ENCODE measurements around the gene FAM25G.
A peak's percentile ranks its signal among the peaks of the same experiment; 100 is the strongest.
"Not testable (repeated sequence)": the region's sequence is repeated elsewhere in the genome, so short reads cannot be mapped to it uniquely, and the experiment has no call there.

FAM25G gene

GRCh38 chr10:47491600-47491999 lies at the start of gene FAM25G:
FAM25G (minus strand) TSS chr10:47491700; CDS start chr10:47491674, 26 bp downstream.
- ATAC-seq, H3K4me3 Mint-ChIP-seq, H3K27ac Mint-ChIP-seq, H3K36me3 Mint-ChIP-seq, H3K4me1 Mint-ChIP-seq, H3K9me3 Mint-ChIP-seq: not testable (repeated sequence)
- DNase-seq (ENCODE audit: low spot score in 2 of 2) = peak in 1 of 2 donors; percentile 45

GRCh38 chr10:47536430-47536829 lies 44.9 kb upstream of the FAM25G start:
- H3K9me3 Mint-ChIP-seq; DNase-seq (ENCODE audit: low spot score in 2 of 2); H3K36me3 Mint-ChIP-seq; H3K4me3 Mint-ChIP-seq; H3K27ac Mint-ChIP-seq; ATAC-seq; H3K4me1 Mint-ChIP-seq: not testable (repeated sequence)

DNA sequence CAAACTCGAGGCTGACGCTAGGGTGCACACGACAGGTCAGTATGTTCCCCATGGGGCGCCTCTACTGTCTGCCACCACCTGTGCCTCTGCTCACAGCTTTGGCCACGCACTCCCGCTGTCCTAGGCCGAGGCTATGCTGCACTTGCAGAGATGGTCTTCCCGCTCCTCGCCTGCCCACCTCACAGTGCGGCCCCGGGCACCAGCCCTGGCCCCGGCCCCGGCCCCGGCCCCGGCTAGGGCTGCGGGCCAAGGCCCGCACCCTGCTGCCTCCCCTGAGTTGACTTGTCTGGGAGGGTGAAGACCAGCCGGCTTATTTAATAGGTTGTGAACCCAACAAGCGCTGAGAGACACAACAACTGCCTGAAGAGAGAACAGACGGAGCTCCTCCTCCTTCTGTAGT lies 32.0 kb upstream of the FAM25G start, which contains the start of gene AGAP9:
TSS of gene AGAP9 (minus strand) at position 164 of the 400 bp plus-strand sequence. CDS start at position 52, 112 bp downstream.
- not testable (repeated sequence) for DNase-seq (ENCODE audit: low spot score in 2 of 2); H3K4me3 Mint-ChIP-seq; H3K36me3 Mint-ChIP-seq; H3K27ac Mint-ChIP-seq; H3K4me1 Mint-ChIP-seq; H3K9me3 Mint-ChIP-seq; ATAC-seq

DNA sequence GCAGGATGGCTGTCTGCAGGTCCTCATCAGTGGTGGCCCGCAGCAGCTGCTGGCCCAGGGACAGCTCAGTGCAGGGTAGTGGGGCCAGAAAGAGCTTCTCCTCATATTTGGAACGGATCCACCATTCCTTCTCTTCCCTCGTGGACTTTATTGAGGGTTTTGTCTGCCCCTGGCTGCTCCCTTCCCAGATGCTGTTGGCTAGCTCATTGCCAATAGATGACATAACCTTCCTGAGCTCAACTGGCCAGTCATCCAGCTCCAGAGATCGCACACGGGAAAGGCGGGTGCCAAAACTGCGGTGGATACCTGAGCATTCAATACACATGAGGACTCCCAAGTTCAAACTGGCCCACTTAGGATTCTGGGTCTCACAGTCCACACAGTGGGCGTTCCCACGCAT lies 10.8 kb upstream of the FAM25G start:
- H3K36me3 Mint-ChIP-seq; H3K4me1 Mint-ChIP-seq; H3K9me3 Mint-ChIP-seq; H3K27ac Mint-ChIP-seq; H3K4me3 Mint-ChIP-seq; DNase-seq (ENCODE audit: low spot score in 2 of 2); ATAC-seq: not testable (repeated sequence)

- H3K36me3 Mint-ChIP-seq; ATAC-seq; H3K27ac Mint-ChIP-seq; H3K4me1 Mint-ChIP-seq; H3K4me3 Mint-ChIP-seq; DNase-seq (ENCODE audit: low spot score in 2 of 2); H3K9me3 Mint-ChIP-seq: not testable (repeated sequence)
Observed at GRCh38 chr10:47494226-47494625, 2.7 kb upstream of the FAM25G start.

DNA sequence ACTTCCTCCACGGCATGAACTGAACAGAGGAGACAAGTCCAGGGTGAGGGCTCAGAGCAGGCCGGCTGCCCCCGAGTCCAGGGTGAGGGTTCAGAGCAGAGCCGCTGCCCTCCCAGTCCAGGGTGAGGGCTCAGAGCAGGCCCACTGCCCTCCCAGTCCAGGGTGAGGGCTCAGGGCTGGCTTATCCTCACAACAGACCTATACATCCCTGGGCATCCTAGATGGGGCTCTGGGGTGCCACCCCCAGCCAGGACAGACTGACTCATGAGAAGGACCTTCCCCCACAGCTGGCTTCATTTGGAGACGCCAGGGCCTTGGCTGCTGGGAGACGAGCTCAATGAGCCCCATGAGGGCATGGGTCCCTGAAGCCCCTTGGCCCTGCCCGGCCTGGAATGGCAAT lies 1.9 kb downstream of the FAM25G start:
- not testable (repeated sequence) for DNase-seq (ENCODE audit: low spot score in 2 of 2); H3K4me1 Mint-ChIP-seq; H3K36me3 Mint-ChIP-seq; H3K27ac Mint-ChIP-seq; H3K4me3 Mint-ChIP-seq; ATAC-seq; H3K9me3 Mint-ChIP-seq

DNA sequence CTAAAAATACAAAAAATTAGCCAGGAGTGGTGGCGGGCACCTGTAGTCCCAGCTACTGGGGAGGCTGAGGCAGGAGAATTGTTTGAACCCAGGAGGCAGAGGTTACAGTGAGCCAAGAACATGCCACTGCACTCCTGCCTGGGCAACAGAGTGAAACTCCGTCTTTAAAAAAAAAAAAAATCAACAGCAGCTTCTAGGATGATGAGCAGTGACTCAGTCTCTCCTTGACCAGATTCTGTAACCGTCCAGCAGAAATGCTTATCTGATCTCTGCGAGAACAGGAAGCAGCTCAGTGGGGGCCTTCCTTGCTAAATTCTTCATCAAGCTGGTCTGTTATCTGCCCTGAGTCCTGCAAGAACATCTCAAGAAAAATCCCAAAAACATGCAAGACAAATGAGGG lies 5.6 kb downstream of the FAM25G start:
- DNase-seq (ENCODE audit: low spot score in 2 of 2); H3K9me3 Mint-ChIP-seq; H3K4me3 Mint-ChIP-seq; H3K4me1 Mint-ChIP-seq; H3K27ac Mint-ChIP-seq; ATAC-seq; H3K36me3 Mint-ChIP-seq: not testable (repeated sequence)

- not testable (repeated sequence) for H3K4me3 Mint-ChIP-seq, H3K36me3 Mint-ChIP-seq, H3K4me1 Mint-ChIP-seq, ATAC-seq, H3K9me3 Mint-ChIP-seq, H3K27ac Mint-ChIP-seq
- peak in 1 of 2 donors; percentile 12 for DNase-seq (ENCODE audit: low spot score in 2 of 2)
Observed at GRCh38 chr10:47484786-47485185, 6.7 kb downstream of the FAM25G start.

- peak in 1 of 2 donors; percentile 28 for DNase-seq (ENCODE audit: low spot score in 2 of 2)
- not testable (repeated sequence) for ATAC-seq, H3K4me3 Mint-ChIP-seq, H3K36me3 Mint-ChIP-seq, H3K27ac Mint-ChIP-seq, H3K9me3 Mint-ChIP-seq, H3K4me1 Mint-ChIP-seq
Observed at GRCh38 chr10:47483923-47484322, 7.6 kb downstream of the FAM25G start, which contains the start of gene ANXA8. ANXA8 (minus strand) TSS chr10:47484115; CDS start chr10:47483933, 182 bp downstream.

DNA sequence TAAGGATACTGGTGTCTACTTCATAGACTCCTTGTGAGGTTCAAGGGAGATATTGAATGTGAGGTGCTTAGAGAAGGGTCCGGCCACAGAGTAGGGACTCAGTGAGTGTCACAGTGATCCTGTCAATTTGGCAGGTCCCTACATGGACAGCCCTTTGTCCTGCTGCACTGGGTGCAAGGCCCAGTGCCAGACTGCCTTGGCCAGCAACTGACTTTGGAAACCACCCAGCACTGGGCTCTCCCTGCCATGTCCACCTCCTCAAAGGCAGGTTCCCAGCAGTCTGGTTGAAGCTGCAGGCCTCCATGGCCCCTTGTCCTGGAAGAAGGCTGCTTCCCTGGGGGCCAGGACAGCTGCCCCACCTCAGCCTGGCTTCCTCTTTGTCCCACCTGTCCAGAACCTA lies 9.1 kb downstream of the FAM25G start:
- H3K4me3 Mint-ChIP-seq, H3K27ac Mint-ChIP-seq: not testable (repeated sequence)

DNA sequence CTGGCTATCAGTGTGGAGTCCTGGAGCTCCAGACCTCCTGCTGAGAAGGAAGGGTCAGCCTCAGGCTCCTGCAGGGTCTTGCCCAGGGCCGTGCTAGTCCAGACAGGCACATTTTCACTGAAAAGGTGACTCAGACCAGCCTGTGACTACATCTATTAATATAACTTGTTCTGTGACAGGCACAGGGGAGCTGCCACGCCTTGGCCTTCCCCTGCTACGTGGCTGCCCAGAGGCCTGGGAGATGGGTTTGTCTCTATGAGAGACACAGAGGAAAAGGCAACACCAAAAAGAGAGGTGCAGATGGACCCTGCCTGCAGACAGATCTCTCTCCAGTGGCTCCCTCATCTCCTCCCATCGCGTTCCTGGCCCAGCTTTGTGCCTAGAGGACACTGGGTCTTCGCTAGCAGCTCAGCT lies 9.7 kb downstream of the FAM25G start:
- DNase-seq (ENCODE audit: low spot score in 2 of 2); H3K4me1 Mint-ChIP-seq; H3K9me3 Mint-ChIP-seq; H3K4me3 Mint-ChIP-seq; H3K27ac Mint-ChIP-seq; H3K36me3 Mint-ChIP-seq: not testable (repeated sequence)
- peak; percentile 2 for ATAC-seq

More for the DNA sequence above, 9.1 kb downstream of the FAM25G start:
- not testable (repeated sequence) for DNase-seq (ENCODE audit: low spot score in 2 of 2); H3K36me3 Mint-ChIP-seq; H3K9me3 Mint-ChIP-seq; H3K4me1 Mint-ChIP-seq
- peak; percentile 6 for ATAC-seq

- not testable (repeated sequence) for H3K4me3 Mint-ChIP-seq, H3K27ac Mint-ChIP-seq, H3K4me1 Mint-ChIP-seq, H3K9me3 Mint-ChIP-seq, H3K36me3 Mint-ChIP-seq
- ATAC-seq = peak; percentile 54
- peak in 1 of 2 donors; percentile 23 for DNase-seq (ENCODE audit: low spot score in 2 of 2)
Observed at GRCh38 chr10:47481182-47481766, 10.2 kb downstream of the FAM25G start.

GRCh38 chr10:47480133-47480532 lies 11.4 kb downstream of the FAM25G start:
- H3K27ac Mint-ChIP-seq; H3K4me1 Mint-ChIP-seq; DNase-seq (ENCODE audit: low spot score in 2 of 2); H3K4me3 Mint-ChIP-seq; H3K36me3 Mint-ChIP-seq; H3K9me3 Mint-ChIP-seq; ATAC-seq: not testable (repeated sequence)

- not testable (repeated sequence) for H3K36me3 Mint-ChIP-seq; ATAC-seq; H3K9me3 Mint-ChIP-seq; H3K4me1 Mint-ChIP-seq; H3K4me3 Mint-ChIP-seq; DNase-seq (ENCODE audit: low spot score in 2 of 2); H3K27ac Mint-ChIP-seq
Observed at GRCh38 chr10:47478114-47478513, 13.4 kb downstream of the FAM25G start.

GRCh38 chr10:47477078-47477477 lies 14.4 kb downstream of the FAM25G start:
- H3K36me3 Mint-ChIP-seq; ATAC-seq; H3K9me3 Mint-ChIP-seq; H3K4me1 Mint-ChIP-seq; H3K4me3 Mint-ChIP-seq; DNase-seq (ENCODE audit: low spot score in 2 of 2); H3K27ac Mint-ChIP-seq: not testable (repeated sequence)

DNA sequence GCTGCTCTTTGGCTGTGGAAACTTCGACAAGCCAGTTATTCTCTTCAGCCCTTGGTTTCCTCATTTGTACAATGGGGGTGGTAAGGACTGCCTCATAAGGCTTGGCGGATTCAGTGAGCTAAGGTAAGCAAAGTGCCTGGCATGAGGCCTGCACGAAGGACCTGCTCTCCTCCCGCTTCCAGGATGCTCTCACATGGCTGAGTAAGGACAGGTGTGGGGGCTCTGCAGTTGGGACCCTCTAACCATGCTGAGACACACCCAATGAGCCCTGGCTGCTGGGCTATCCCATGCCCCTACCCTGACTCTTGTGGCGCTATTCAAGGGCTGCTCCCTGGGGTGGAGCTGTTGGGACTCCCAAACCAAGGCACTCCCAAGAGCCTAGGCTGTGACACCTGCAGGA lies 16.4 kb downstream of the FAM25G start:
- not testable (repeated sequence) for H3K27ac Mint-ChIP-seq; H3K4me1 Mint-ChIP-seq; H3K36me3 Mint-ChIP-seq; H3K9me3 Mint-ChIP-seq; ATAC-seq; H3K4me3 Mint-ChIP-seq; DNase-seq (ENCODE audit: low spot score in 2 of 2)

Measured in stimulated activated effector memory CD8-positive, alpha-beta T cell treated with anti-CD3 and anti-CD28 coated beads, Interleukin-12 subunit alpha, Interleukin-12 subunit beta, amount 100 ng/mL, for 72 hours (primary cell).